GM18868 (cell line): ENCODE data around the gene AGXT.
"Not testable (repeated sequence)": the region's sequence is repeated elsewhere in the genome, so short reads cannot be mapped to it uniquely, and the experiment has no call there.

Experiments
- ATAC-seq: cut with Tn5 transposase; IDR thresholded peaks from one replicate; pipeline ENCODE4 v1.9.1; 2021; ENCODE audit warnings: mild to moderate bottlenecking, moderate library complexity; ENCODE audit not compliant: unreplicated experiment

The AGXT gene

DNA sequence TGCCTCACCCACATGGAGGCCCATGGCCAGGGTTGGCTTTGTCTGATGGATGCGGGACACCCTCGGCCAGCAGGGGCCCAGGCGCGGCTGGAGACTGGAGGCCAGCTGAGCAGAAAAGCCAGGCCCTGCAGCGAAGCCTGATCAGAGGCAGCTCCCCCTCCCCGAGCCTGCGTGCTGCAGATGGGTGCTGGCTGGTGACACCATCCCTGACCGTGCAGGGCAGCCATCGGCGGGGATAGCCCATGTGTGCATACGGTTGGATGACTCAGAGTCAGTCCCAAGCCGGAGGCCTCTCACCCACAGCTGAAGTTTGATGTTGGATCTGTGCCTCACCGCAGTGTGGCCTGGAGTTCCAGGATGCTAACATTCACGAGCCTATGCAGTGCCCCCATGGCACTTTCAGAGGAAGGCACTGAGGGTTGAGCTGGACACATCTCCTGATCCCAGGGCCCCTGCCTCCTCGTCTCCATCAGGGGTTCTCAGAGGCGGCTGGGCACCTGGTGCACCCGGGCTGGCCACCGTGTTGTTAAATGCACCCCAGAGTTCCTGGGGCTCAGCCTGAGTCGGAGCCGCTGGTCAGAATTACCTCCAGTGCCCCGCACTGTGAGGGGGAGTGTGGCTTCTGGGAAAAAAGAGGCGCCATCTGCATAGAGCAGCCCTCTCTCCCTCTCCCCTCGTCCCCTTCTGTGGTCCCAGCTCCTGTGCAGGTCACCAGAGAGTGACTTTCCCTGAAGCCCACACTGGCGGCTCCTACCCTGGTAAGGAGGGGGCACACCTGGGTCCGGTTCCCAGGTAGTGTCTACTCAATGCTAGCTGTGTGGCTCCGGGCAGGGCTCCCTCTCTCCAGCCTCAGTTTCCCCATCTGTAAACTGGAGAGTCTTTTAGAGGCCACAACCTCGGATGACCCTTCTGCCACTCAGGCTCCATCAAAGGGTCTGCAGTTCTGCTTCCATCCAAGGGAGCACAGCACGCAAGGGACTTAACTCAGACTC is 29.2 kb upstream of the AGXT start:
- no peak for ATAC-seq

DNA sequence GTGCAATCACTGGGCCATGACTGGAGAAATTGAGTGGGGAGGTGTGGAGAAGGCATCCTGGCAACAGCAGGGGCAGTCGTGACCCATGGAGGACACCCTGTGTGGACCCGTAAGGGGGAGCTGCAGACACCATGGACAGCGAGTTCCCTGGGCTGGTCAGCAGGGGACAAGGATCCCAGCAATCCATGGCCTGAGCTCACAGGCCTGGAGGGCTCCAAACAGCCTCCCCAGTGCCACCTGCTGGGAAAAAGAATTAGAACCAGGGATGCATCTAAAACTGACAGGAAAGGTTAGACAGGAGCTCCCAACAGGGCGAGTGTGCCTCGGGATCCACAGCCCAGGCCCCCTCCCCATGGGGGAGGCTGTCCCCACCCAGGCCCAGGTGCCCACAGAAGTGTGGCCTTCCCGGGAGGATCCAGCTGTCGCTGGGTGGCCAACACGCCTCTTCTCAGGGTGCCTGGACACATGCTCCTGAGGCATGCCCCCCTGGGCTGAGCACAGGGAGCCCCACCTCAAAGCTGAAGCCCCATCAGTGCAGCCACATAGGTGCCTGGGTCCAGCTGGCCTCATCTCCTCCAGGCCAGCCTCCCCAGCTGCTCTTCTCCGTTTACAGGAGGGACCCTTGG is 28.1 kb upstream of the AGXT start:
- ATAC-seq: no peak

DNA sequence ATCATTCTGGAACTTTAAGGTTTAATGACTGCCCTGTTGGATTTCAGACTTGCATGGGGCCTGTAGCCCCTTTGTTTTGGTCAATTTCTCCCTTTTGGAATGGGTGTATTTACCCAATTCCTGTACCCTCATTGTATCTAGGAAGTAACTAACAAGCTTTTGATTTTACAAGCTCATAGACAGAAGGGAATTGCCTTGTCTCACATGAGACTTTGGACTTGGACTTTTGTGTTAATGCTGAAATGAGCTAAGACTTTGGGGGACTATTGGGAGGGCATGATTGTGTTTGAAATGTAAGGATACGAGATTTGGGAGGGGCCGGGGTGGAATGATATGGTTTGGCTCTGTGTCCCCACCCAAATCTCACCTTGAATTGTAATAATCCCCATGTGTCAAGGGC is 22.3 kb upstream of the AGXT start:
- not testable (repeated sequence) for ATAC-seq

DNA sequence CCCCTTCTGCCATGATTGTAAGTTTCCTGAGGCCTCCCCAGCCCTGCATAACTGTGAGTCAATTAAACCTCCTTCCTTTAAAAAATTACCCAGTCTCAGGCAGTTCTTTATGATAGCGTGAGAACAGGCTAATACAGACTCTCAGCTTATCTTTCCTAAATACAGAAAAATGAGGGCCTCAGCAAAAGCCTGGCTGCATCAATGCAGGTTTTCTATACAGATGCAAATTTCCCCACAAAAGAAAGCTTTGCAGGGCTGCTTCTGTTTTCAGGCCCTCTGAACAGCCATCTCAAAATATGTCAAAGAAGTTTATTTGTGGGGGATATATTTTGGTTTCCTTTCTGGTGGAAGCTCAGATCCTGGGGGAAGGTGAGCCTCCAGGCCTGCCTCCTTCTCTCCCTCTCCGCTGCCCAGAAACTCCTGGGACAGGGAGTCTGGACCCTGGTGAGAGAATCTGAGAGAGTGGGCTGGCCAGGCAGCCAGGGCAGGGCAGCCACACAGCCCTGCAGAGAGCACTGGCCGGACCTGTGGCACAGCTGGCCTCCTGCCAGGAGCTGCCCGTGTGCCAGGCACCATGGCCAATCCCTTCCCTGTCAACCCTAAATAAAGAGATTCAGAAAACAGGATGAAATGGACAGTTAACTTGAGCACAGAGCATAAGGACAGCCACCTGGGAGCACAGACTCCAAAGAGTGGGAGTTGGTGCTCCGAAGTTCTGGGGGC is 21.6 kb upstream of the AGXT start:
- no peak for ATAC-seq

DNA sequence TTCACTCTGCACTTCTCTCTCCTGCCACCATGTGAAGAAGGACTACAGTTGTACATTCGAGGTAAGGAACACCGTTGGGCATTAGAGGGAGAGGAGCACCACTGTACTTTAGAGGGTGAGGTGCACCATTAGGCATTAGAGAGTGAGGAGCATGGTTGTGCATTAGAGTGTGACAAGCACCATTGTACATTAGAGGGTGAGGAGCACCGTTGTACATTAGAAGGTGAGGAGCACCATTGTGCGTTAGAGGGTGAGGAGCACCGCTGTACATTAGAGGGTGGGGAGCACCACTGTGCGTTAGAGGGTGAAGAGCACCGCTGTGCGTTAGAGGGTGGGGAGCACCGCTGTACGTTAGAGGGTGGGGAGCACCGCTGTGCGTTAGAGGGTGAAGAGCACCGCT is 20.8 kb upstream of the AGXT start:
- ATAC-seq: no peak

DNA sequence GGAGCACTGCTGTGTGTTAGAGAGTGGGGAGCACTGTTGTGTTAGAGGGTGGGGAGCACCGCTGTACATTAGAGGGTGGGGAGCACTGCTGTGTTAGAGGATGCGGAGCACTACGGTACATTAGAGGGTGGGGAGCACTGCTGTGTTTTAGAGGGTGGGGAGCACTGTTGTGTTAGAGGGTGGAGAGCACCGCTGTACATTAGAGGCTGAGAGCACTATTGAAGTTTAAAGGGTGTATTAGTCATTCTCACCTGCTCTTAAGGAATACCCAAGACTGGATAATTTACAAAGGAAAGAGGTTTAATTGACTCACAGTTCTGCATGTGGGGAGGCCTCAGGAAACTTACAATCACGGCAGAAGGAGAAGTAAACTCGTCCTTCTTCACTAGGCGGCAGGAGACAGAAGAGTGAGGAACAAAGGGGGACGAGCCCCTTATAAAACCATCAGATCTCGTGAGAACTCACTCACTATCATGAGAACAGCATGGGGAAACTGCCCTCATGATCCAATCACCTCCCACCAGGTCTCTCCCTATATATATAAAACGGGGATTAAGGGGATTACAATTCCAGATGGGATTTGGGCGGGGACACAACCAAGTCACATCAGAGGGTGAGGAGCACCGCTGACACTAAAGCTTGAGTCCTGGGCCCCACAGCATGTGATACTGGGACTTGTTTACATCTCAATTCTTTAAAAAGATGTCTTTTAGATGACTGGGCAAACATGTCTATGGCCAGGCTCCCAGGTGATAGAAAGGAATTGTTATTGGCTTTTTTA is 19.5 kb upstream of the AGXT start:
- no peak for ATAC-seq

DNA sequence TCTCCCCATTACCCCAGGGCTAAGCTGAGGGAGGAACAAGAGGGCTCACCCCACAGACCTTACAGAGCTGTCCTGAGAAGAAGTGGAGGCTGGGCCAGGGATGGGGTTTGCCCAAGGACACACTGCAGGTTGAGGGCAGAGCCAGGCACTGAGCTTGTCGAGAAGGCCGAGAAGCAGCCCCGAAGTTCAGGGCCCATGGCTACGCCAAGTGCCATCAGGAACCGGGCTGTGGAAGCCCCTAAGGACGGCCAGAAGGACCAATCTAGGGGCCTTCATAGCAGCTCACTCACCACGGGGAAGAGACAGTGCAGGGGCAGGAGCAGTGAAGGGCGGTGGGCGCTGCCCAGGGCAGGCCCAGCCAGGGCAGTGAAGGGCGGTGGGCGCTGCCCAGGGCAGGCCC is 18.6 kb upstream of the AGXT start:
- no peak for ATAC-seq

DNA sequence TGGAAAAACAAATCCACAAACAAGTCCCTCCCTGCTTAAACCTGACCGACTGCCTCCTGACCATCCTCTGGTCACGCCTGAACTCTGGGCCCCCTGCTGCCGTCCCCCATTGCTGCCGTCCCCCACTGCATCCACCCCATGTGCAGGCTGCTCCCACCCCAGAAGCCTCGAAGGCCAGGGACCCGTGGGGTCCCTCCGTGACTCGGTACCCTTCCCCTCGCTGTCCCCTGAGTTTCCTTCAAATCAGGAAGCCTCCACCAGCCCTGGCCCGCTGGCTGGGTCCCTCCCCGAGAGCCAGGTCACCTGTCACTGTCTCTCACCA is 17.9 kb upstream of the AGXT start:
- no peak for ATAC-seq

DNA sequence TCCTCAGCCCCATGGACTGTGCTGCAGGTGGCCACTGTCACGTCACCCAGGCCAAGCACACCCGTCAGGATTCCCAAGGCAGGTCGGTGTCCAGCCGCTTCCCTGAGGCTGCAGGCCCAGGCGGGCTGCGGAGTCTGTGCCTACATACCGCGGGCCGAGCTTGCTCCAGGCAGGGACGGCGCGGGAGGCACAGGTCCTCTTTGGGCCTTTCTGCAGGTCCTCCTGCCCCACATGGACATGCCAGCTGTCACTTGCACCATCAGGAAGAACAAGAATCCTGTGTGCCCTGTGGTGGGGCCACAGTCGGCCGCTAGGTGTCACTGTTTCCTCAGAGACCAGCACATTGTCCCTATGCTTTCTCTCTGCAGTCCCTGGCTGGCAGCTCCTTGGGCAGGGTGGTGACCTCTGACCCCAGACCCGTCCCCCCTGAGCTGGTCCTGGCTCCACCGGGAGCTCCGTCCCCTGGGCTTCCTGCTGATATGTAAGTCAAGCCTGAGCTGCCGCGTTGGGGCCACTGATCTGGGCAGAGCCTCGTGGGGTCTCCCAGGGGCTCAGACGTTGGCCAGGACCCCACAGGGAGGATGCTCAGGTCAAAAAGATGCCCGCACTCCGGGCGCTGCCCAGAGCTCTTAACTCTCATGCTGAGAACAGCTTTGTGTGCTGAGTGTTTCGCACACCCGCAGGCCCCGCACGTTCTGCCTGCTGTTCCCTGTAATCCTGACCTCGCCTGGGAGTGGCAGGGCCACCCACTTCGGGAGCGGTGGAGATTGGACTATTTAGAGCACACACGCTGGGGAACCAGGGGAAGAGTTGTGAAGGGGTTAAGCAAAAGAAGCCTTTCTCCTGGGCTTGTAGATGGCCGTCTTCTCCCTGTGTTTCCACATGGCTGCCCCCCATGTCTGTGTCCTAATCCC is 17.3 kb upstream of the AGXT start:
- ATAC-seq: no peak

DNA sequence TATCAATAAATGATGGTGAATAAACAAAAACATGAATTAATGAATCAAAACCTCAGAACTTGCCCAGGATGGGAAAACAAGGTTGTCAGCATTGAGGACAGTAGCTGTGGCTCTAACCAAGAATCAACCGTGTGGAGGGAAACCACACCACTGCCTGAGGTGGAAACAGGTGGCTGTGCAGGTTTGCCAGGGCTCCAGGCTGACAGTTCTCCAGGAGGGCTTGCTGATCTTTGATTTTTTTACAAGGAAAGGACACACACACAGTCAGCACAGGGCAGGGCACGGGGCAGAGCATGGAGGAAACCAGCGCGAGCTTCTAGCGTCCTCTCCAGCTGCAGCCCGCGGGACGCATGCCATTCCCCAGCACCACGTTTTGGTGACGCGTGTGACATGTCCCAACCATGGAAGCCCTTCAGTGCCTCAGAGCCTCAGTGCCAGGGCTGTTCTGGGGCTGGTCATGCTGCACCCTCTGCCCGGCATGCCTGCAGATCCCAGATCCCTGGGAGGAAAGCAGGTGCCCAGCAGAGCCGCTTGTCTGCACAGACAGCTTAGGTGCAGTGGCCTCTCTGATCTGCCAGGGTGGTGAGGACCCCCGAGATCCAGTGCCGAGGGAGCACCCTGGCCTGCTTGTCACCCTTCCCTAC is 15.8 kb upstream of the AGXT start:
- ATAC-seq: no peak

DNA sequence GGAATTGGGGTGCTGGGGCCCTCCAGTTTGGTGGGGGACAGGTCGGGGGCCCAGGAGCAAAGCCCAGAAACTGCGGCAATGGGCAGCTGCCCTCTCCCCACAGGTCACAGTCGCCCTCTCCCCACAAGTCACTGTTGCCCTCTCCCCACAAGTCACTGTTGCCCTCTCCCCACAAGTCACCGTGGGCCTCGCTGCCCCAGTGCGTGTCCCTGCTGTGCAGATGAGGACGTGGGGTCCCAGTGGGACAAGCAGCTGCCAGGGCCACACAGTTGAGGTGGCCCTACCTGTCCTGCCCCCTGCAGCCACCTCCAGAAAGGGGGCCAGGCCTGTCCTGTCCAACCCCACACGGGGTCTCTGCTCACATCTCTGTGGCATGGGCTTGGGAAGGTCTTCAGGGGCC is 13.0 kb upstream of the AGXT start:
- no peak for ATAC-seq

DNA sequence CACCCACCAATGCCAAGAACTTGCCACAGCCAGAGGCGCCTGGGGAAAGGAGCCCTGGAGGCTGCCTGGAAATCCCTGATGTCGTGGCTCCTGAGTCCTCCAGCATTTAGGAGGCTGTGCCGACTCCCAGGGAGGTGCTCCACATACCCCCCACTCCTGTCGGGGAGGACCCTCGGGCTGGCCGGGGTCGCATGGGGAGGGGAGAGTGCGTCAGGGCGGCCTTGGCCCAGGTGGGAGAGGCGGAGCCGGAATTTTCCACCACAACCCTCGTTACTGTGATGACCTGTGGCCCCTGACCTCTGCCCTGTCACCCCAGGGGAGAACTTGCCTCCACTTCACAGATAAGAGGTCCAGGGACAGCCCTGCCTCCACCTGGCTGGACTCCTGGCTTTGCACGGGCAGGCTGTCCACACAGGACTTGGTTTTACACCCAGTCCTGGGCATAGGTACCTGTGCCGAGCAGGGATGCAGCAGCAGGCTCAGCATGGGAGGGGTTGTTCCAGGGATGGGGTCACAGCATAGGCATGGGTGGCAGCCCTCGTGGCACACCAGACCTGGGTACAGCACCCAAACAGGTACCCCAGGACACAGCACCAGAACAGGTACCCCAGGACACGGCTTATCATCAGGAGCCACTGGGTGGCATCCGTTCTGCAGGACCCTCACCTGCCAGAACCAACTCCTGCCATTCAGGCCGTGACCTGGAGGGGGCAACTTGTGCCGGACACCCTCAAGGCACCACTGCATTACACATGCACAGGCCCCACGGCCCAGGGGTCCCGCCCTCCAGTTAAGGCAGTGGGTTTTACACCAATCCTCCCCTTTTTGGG is 12.3 kb upstream of the AGXT start:
- no peak for ATAC-seq

DNA sequence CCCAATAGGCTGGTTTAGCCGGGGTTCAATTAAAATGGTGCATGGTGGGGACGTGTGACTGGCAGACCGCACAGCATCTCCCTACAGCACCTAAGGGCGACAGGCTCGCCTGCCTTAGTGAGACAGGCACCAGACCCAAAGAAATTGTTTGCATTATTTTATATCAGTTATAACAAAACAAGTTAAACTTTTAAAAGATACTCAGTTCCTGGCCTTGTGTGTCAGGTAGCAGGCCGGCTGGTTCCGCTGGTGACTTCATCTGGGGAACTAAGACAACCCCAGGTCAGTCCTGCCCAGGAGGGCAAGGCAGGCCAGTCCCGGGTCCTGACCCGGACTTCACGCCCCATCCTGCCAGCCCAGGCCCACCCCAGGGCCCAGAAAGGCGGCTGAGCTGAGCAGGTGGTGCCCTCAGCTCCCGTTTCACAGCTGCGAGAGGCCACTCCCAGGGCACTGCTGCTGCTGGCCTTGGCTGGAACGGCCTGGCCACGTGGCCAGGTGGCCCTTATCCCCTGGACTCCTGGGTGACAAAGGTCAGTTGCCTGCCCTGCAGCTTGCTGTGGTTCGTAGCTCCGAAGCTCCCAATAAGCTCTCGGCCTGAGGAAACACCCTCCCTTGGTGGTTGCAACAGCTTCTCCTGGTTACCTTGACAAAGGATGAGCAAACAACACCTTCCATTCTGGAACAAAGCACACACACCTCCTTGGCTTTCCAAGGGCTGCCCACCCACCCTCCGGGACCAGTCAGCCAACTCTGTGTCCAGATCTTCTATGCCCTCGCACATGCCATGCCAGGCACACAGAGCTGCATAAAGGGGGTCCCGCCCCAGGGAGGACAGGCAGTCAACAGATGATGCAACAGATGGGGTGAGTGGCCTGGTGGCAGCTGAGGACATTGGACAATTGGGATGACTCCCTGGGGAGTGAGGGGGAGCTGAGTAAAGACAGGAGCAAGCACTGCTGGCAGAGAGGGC is 11.3 kb upstream of the AGXT start:
- ATAC-seq: no peak

DNA sequence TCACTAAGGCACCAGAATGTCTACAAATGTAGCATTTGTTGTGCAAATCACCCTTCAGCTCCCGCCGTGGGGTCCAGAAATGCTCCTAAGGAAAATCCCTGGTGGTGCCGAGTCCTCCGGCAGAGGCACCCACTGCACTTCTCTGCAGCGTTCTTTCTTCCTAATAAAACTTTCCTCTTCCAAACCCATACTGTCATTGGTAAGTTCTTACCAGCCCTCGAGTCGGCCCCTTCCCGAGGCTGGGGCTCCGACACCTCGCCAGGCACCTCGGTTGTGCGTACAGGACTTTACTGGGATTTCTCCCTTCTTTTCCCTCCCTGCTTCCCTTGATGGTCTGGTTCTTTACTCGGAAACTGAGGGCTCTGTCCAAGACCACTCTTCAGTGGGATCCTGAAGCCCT is 10.3 kb upstream of the AGXT start:
- ATAC-seq: no peak

DNA sequence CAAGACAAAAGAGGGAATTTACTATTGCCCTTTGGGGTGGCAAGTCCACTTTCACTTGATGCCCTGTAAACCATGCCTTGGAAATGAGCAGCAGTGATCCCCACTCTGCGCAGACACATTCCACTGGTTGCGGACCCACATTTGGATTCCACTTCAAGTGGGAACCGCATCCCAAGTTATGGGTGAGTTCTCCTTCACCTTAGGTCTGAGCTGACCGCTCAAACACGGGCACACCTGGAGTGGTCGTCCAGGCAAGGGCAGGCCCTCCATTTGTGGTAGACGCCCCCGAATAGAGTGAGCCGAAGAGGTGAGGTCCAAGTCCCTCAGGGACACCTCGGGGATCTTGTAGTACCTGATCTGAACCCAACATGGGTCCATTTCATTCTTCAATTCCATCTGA is 9.8 kb upstream of the AGXT start:
- ATAC-seq: no peak

DNA sequence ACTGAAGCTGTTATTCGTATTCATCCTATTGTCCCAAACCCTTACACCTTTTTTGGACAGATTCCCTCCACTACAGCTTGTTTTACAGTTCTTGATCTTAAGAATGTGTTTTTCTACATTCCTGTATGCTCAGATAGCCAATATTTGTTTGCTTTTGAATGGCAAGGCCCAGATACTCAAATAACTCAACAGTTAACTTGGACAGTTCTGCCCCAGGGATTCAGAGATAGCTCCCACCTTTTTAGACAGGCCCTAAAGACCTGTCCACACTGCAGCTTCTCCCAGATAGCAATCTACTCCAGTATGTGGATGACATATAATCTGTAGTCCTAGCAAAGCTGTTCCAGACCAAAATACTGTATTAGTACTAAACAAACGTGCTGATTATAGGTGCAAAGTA is 7.1 kb upstream of the AGXT start:
- no peak for ATAC-seq

DNA sequence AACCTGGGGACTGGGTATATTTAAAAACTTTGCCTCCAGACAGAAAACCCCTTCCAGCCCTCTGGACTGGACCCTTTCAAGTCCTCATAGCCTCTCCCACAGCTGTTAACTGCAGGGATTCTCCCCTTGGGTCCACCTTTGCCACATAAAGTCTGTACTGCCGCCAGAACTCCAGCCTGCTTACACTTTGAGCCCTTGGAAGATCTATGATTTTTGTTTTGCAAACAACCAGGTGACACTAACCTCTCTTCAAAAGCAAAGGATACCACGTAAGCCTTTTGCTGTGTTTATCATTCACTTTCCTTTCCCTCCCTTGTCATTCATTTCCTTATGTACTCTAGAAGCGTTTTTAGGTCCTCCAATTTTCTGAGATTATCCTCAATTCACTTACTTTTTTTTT is 4.1 kb upstream of the AGXT start:
- no peak for ATAC-seq

DNA sequence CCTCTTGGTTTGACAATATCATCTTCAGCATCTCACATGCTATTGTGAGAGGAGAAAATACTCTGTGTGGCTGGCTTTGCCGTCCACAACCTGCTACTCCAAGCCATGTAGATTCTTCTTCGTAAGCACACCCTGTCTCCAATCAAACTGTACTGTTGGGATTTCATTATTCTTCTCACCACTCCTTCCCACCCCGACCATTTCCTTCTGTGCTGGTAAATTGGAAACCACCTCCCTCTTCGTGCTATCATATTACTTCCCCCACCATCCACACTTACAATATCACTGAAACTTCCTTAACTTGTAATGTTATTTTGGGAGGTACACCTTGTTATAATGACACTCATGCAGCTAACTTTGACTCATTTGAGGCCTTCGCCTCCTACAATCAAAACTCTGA is 3.2 kb upstream of the AGXT start:
- ATAC-seq: no peak
